Activated naive CD4-positive, alpha-beta T cell treated with anti-CD3 and anti-CD28 coated beads, Interleukin-2, amount 50 U/mL, for 24 hours (primary cell): Measurements from ENCODE around the gene NDOR1.
A peak's percentile ranks its signal among the peaks of the same experiment; 100 is the strongest.

Experiments used
- H3K27ac Mint-ChIP-seq: one replicate; pipeline ENCODE4 v1.8.0; 2021; ENCODE audit warnings: mild to moderate bottlenecking, mixed read lengths
- H3K27me3 Mint-ChIP-seq: one replicate; pipeline ENCODE4 v1.8.0; 2021; ENCODE audit warnings: mixed read lengths
- H3K36me3 Mint-ChIP-seq: one replicate; pipeline ENCODE4 v1.8.0; 2021; ENCODE audit warnings: mixed read lengths
- H3K4me1 Mint-ChIP-seq: one replicate; pipeline ENCODE4 v1.8.0; 2021; ENCODE audit warnings: mixed read lengths
- H3K4me3 Mint-ChIP-seq: one replicate; pipeline ENCODE4 v1.8.0; 2021; ENCODE audit warnings: mild to moderate bottlenecking, mixed read lengths
- H3K9me3 Mint-ChIP-seq: one replicate; pipeline ENCODE4 v1.8.0; 2021; ENCODE audit warnings: mixed read lengths

NDOR1 gene

GRCh38 chr9:137198051-137198901 lies 7.2 kb upstream of the NDOR1 start:
- no peaks in the 10 kb centered on the region for H3K27me3 Mint-ChIP-seq
- peaks cover 14% of the 10 kb centered on the region for H3K4me1 Mint-ChIP-seq
- H3K9me3 Mint-ChIP-seq, result no peaks in the 10 kb centered on the region
- no peaks in the 10 kb centered on the region for H3K36me3 Mint-ChIP-seq
- no peak overlapping the region for H3K27ac Mint-ChIP-seq
- peak overlapping the region; percentile 23 for H3K4me3 Mint-ChIP-seq

GRCh38 chr9:137198902-137199283 lies 6.6 kb upstream of the NDOR1 start:
- H3K36me3 Mint-ChIP-seq, result no peaks in the 10 kb centered on the region
- no peak overlapping the region for H3K27ac Mint-ChIP-seq
- no peaks in the 10 kb centered on the region for H3K9me3 Mint-ChIP-seq
- H3K4me1 Mint-ChIP-seq, result peaks cover 15% of the 10 kb centered on the region
- no peaks in the 10 kb centered on the region for H3K27me3 Mint-ChIP-seq
- no peak overlapping the region for H3K4me3 Mint-ChIP-seq

GRCh38 chr9:137199411-137200121 lies 5.9 kb upstream of the NDOR1 start:
- H3K36me3 Mint-ChIP-seq, result no peaks in the 10 kb centered on the region
- H3K4me3 Mint-ChIP-seq, result peak overlapping the region; percentile 83
- H3K27ac Mint-ChIP-seq, result no peak overlapping the region
- peaks cover 21% of the 10 kb centered on the region for H3K4me1 Mint-ChIP-seq
- no peaks in the 10 kb centered on the region for H3K27me3 Mint-ChIP-seq
- no peaks in the 10 kb centered on the region for H3K9me3 Mint-ChIP-seq

GRCh38 chr9:137200311-137201204 lies 4.9 kb upstream of the NDOR1 start, which contains the start of gene TPRN:
Gene TPRN, minus strand, starts transcription at chr9:137200741. Its CDS starts 30 bp downstream, at chr9:137200711.
- Mint-ChIP-seq H3K27me3 (no peaks in the 10 kb centered on the region), H3K9me3 (no peaks in the 10 kb centered on the region), H3K27ac (peak within 1 kb of the TSS; percentile 62), H3K4me1 (peaks cover 22% of the 10 kb centered on the region), H3K4me3 (peak within 1 kb of the TSS; percentile 83), H3K36me3 (no peaks in the 10 kb centered on the region)

DNA sequence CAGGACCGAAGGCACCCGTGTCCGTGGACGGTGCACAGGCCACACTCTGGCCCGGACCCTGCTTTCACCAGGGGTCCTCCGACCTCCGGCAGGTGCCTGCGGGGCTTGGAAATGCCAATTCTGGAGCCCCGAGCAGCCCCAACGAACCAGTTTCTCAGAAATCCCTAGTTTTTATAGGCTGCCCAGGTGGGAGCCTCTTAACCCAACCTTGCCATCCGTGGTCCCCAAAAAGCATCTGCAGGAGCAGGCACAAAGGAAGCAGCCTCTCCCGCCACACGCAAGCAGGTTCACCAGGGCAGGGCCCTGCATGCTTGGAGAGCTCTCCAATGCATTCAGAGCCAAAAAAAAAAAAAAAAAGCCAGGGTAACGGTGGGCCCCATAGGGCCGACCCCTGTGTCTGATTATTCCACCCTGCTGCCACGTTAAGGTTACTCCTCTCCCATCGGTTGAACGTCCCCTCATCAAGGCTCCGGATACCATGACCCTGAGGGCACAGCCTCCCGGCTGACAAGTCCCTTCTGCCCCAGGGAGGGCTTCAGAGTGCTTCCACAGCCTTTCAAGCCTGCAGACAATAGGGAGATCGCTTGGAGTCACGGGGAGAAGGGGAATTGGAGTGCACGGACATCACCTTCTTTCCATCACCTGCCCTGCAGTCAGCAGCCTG lies 4.2 kb upstream of the NDOR1 start:
- Mint-ChIP-seq H3K9me3 (no peaks in the 10 kb centered on the region), H3K27me3 (no peaks in the 10 kb centered on the region), H3K27ac (peak overlapping the region; percentile 62), H3K4me1 (peaks cover 23% of the 10 kb centered on the region), H3K4me3 (peak overlapping the region; percentile 83), H3K36me3 (no peaks in the 10 kb centered on the region)

- Mint-ChIP-seq H3K9me3 (no peaks in the 10 kb centered on the region), H3K4me3 (peak overlapping the region; percentile 11), H3K27ac (no peak overlapping the region), H3K4me1 (peaks cover 37% of the 10 kb centered on the region), H3K36me3 (no peaks in the 10 kb centered on the region), H3K27me3 (no peaks in the 10 kb centered on the region)
Observed at GRCh38 chr9:137202966-137203365, 2.5 kb upstream of the NDOR1 start.

GRCh38 chr9:137204731-137205125 lies 772 bp upstream of the NDOR1 start:
- peak overlapping the region; percentile 91 for H3K27ac Mint-ChIP-seq
- no peaks in the 10 kb centered on the region for H3K36me3 Mint-ChIP-seq
- H3K9me3 Mint-ChIP-seq, result no peaks in the 10 kb centered on the region
- H3K4me3 Mint-ChIP-seq, result peak overlapping the region; percentile 93
- H3K4me1 Mint-ChIP-seq, result peaks cover 34% of the 10 kb centered on the region
- no peaks in the 10 kb centered on the region for H3K27me3 Mint-ChIP-seq

DNA sequence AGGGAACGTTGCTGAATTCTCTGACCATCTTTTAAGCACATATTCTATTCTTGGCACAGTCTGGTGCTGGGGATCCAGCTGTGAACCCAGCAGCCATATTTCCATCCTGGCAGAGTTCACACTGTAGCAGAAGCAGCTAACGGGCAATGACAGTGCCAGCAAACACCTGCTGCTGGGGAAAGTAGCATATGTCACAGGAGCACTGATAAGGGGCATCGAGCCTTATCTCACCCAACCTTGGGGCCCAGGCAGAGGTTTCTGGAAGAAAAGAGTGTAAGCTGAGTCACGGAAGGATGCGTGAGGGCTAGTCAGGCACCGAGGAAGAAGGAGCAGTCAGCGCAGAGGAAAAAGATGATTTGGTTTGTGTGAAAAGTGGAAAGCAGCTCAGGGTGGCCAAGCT lies 1.1 kb downstream of the NDOR1 start:
- H3K27me3 Mint-ChIP-seq, result no peaks in the 10 kb centered on the region
- H3K36me3 Mint-ChIP-seq, result peaks cover 1% of the 10 kb centered on the region
- H3K9me3 Mint-ChIP-seq, result no peaks in the 10 kb centered on the region
- H3K27ac Mint-ChIP-seq, result peak overlapping the region; percentile 88
- peak overlapping the region; percentile 93 for H3K4me3 Mint-ChIP-seq
- peaks cover 30% of the 10 kb centered on the region for H3K4me1 Mint-ChIP-seq

GRCh38 chr9:137211532-137211931 lies 6.0 kb downstream of the NDOR1 start:
- H3K27me3 Mint-ChIP-seq, result no peaks in the 10 kb centered on the region
- peaks cover 1% of the 10 kb centered on the region for H3K36me3 Mint-ChIP-seq
- H3K9me3 Mint-ChIP-seq, result no peaks in the 10 kb centered on the region
- H3K4me1 Mint-ChIP-seq, result peaks cover 12% of the 10 kb centered on the region
- H3K4me3 Mint-ChIP-seq, result no peak overlapping the region
- H3K27ac Mint-ChIP-seq, result no peak overlapping the region

GRCh38 chr9:137212520-137212919 lies 7.0 kb downstream of the NDOR1 start:
- Mint-ChIP-seq H3K27me3 (no peaks in the 10 kb centered on the region), H3K27ac (no peak overlapping the region), H3K4me1 (peaks cover 2% of the 10 kb centered on the region), H3K4me3 (no peak overlapping the region), H3K36me3 (peaks cover 1% of the 10 kb centered on the region), H3K9me3 (no peaks in the 10 kb centered on the region)

DNA sequence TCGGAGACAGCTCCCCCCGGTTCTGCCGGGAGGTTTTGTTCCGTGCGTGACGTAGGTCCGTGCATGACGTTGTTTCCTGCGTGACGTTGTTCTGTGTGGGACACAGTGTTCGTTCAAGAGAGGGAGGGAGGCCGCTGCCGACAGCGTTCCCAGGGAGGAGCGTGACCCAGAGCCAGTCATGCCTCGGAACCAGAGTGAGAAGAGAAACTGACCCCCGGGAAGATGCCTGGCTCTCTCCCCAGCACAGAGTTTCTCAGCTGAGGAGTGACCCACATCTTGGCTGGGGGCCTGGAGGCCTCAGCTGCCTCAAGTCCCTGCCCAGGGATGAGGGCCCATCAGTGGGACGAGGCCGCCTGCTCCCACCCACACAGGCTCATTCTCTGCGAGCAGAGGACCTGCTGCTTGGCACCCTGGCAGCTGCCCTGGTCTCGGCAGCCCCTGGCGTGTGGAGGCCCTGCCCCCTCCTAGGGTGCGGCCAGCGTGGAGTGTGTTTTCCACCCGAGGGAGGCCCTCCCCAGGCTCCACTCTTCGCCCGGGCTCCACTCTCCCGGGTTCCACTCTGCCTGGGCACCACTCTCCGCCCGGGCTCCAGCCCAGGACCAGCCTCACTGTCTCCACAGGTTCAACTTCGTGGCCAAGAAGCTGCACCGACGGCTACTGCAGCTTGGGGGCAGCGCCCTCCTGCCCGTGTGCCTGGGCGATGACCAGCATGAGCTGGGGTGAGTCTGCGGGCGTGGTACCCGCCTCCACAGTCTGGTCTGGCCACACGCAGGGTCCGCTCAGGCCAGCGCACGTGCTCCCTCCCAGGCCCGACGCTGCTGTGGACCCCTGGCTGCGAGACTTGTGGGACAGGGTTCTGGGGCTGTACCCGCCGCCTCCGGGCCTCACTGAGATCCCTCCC lies 7.9 kb downstream of the NDOR1 start:
- no peak overlapping the region for H3K4me3 Mint-ChIP-seq

GRCh38 chr9:137214620-137215019 lies 9.1 kb downstream of the NDOR1 start:
- H3K9me3 Mint-ChIP-seq, result no peaks in the 10 kb centered on the region
- H3K36me3 Mint-ChIP-seq, result peaks cover 1% of the 10 kb centered on the region
- no peak overlapping the region for H3K27ac Mint-ChIP-seq

More for the DNA sequence above, 7.9 kb downstream of the NDOR1 start:
- Mint-ChIP-seq H3K36me3 (peaks cover 1% of the 10 kb centered on the region), H3K27me3 (no peaks in the 10 kb centered on the region), H3K9me3 (no peaks in the 10 kb centered on the region), H3K4me1 (no peaks in the 10 kb centered on the region), H3K27ac (no peak overlapping the region)

GRCh38 chr9:137215196-137215986 lies 9.9 kb downstream of the NDOR1 start:
- Mint-ChIP-seq H3K27me3 (no peaks in the 10 kb centered on the region), H3K27ac (no peak overlapping the region), H3K4me3 (no peak overlapping the region), H3K9me3 (no peaks in the 10 kb centered on the region), H3K36me3 (peaks cover 1% of the 10 kb centered on the region), H3K4me1 (no peaks in the 10 kb centered on the region)

More at GRCh38 chr9:137214620-137215019, 9.1 kb downstream of the NDOR1 start:
- Mint-ChIP-seq H3K27me3 (no peaks in the 10 kb centered on the region), H3K4me1 (no peaks in the 10 kb centered on the region), H3K4me3 (no peak overlapping the region)
